ELF-1 (cell line): ENCODE results near the gene BANP.
"Not testable (repeated sequence)": the region's sequence is repeated elsewhere in the genome, so short reads cannot be mapped to it uniquely, and the experiment has no call there.

Source experiments
- DNase-seq: peaks from one replicate; pipeline ENCODE4 v3.0.0-alpha.2; 2016; ENCODE audit warnings: low read depth, low spot score

BANP gene

GRCh38 chr16:87926246-87927194 is 24.7 kb upstream of the BANP start:
- no peak for DNase-seq

- DNase-seq, result no peak
Measured at GRCh38 chr16:87927195-87927562, 24.1 kb upstream of the BANP start.

GRCh38 chr16:87929986-87930385 is 21.2 kb upstream of the BANP start:
- DNase-seq, result no peak

- DNase-seq, result peak; percentile 57
Measured at GRCh38 chr16:87930456-87930855, 20.8 kb upstream of the BANP start.

GRCh38 chr16:87931504-87931903 is 19.7 kb upstream of the BANP start:
- DNase-seq, result peak; percentile 62

GRCh38 chr16:87932475-87933139 is 18.6 kb upstream of the BANP start:
- DNase-seq, result not testable (repeated sequence)

GRCh38 chr16:87933140-87933495 is 18.1 kb upstream of the BANP start:
- no peak for DNase-seq

GRCh38 chr16:87934752-87935425 is 16.3 kb upstream of the BANP start:
- DNase-seq, result not testable (repeated sequence)

GRCh38 chr16:87936016-87936374 is 15.2 kb upstream of the BANP start:
- DNase-seq, result not testable (repeated sequence)

- DNase-seq, result no peak
Measured at GRCh38 chr16:87936375-87937230, 14.6 kb upstream of the BANP start, which contains the start of gene CA5A. TSS of gene CA5A (minus strand) at chr16:87936529. CDS start at chr16:87936450, 79 bp downstream.

- not testable (repeated sequence) for DNase-seq
Measured at GRCh38 chr16:87937231-87937542, 14.0 kb upstream of the BANP start.

GRCh38 chr16:87938412-87938949 is 12.8 kb upstream of the BANP start:
- no peak for DNase-seq

GRCh38 chr16:87939562-87940423 is 11.4 kb upstream of the BANP start:
- no peak for DNase-seq

GRCh38 chr16:87942680-87943079 is 8.6 kb upstream of the BANP start:
- no peak for DNase-seq

- peak; percentile 95 for DNase-seq
Measured at GRCh38 chr16:87945351-87946042, 5.7 kb upstream of the BANP start.

- no peak for DNase-seq
Measured at GRCh38 chr16:87946596-87947347, 4.5 kb upstream of the BANP start.

- DNase-seq, result no peak
Measured at GRCh38 chr16:87947356-87948118, 3.7 kb upstream of the BANP start.

GRCh38 chr16:87948119-87948545 is 3.1 kb upstream of the BANP start:
- DNase-seq, result no peak
